HS-27A (cell line): ENCODE measurements around the gene POLR3H.
"Not testable (repeated sequence)": the region's sequence is repeated elsewhere in the genome, so short reads cannot be mapped to it uniquely, and the experiment has no call there.

Experiments used
- DNase-seq: peaks from one replicate; pipeline ENCODE4 v3.0.0-alpha.2; 2012; ENCODE audit warnings: low read depth, missing footprints

Gene POLR3H, protein sequence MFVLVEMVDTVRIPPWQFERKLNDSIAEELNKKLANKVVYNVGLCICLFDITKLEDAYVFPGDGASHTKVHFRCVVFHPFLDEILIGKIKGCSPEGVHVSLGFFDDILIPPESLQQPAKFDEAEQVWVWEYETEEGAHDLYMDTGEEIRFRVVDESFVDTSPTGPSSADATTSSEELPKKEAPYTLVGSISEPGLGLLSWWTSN

DNA sequence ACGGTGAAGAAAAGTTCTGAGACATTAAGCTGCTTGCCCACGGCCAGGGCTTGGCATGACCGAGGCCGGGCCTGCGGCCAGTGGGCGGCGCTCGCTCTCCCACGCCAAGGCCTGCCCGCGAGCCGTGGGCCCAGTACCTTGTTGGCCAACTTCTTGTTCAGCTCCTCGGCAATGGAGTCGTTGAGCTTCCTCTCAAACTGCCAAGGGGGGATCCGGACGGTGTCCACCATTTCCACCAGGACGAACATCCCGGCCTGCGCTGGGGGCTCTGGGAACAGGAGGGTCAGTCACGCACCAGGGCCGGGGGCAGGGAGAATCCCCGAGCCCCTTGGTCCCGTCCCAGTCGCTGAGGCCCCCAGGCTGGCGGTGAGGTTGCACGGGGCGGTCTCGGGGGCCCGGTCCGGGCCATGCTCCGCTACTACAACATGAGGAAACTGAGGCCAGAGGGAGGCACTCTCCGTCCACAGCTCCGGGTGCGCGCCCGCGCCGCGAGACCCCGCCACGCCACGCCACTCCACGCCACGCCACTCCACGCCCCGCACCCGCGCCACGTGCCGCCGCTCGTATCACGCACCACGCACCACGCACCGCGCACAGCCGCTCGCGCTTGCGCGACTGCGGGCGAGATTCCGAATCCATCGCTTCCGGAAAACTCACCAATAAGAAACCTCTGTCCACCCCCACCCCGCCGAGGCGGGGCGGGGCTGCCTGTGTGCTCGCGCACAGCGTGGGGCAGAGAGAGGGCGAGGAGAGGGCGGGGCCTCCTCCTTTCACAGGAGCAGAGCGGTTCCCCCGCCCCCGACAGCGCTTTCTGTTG lies at the start of gene POLR3H:
TSS of gene POLR3H (minus strand) at position 617 of the 817 bp plus-strand sequence. CDS start at position 248, 369 bp downstream.
- DNase-seq: peak; percentile 71

DNA sequence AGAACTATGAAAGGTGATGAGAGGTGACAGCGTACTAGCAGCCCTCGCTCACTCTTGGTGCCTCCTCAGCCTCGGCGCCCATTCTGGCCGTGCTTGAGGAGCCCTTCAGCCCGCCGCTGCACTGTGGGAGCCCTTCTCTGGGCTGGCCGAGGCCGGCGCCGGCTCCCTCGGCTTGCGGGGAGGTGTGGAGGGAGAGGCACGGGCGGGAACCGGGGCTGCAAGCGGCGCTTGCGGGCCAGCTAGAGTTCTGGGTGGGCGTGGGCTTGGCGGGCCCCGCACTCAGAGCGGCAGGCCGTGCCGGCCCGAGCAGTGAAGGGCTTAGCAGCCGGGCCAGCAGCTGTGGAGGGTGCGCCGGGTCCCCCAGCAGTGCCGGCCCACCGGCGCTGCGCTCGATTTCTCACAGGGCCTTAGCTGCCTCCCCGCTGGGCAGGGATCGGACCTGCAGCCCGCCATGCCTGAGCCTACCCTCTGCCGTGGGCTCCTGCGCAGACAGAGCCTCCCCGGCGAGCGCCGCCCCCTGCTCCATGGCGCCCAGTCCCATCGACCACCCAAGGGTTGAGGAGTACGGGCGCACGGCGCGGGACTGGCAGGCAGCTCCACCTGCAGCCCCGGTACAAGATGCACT lies 49.2 kb upstream of the POLR3H start:
- DNase-seq: not testable (repeated sequence)

DNA sequence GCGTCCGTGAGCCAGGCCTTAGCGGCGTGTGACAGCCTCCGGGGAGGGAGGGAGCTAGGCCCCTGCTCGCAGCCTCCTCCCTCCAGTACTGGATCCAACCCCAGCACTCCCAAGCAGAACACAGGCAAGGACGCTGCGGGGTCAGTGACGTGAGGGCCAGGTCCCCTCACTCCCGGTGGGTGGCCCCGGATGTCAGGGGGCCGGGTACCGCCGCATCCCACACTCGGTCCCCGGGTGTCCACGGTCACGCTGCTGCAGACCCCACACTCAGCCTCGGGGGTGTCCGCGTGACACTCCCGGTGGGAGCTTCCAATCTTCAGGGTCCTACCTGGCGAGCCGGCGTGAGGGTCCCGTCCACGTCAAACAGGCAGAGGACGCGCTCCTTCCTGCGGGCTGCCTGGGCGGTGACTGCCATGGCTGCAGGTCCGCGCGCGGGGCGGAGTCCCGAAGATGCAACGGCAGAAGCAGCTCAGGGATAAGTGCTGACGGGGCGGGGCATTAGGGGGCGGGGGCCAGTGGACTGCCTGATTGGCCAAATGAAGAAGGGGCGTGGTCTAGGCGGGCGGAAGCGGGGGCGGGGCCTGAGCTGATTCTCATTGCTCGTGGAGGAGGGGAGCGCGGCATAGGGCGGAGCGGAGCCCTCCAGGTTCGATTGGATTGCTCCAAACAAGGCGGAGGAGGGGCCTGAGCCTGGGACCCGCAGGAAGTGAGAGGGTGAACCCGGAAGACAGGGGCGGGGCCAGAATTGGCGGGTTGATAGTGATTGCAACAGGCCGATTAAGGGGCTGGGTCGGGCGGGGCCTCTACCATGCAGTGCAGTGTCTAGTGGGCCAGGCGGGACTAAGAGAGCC lies 45.3 kb upstream of the POLR3H start, which contains the start of gene PMM1:
TSS of gene PMM1 (minus strand) at position 450 of the 851 bp plus-strand sequence. CDS start at position 415, 35 bp downstream.
- peak; percentile 97 for DNase-seq

DNA sequence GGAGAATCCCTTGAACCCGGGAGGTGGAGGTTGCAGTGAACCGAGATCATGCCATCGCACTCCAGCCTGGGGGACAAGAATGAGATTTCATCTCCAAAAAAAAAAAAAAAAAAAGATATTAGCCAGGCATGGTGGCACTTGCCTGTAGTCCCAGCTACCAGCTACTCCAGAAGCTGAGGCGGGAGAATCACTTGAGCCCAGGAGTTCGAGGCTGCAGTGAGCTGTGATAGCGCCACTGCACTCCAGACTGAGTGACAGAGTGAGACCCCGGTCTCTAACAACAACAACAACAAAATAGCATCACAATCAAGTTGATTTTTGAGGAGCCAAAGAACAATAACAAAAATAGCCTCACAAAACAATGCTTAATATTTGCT lies 43.1 kb upstream of the POLR3H start:
- DNase-seq: no peak

DNA sequence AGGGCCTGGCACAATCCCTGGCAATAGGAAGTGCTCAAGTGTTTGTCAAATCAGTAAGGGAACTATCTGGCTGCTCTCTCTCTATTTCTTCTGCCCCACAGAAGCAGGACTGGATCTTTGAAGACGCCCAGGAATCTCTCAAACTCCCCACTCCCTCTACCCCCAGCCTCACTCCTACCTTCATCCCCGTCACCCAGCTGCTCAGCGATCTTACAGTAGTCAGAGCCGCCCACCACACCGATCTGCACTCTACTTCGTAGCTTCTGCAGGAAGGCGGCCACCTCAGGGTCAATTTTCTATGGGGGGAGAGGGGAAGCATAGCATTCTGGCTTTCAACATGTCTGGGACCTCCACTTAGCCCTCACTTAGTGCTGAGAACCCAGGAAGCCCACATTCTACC lies 41.6 kb upstream of the POLR3H start:
- DNase-seq: no peak

DNA sequence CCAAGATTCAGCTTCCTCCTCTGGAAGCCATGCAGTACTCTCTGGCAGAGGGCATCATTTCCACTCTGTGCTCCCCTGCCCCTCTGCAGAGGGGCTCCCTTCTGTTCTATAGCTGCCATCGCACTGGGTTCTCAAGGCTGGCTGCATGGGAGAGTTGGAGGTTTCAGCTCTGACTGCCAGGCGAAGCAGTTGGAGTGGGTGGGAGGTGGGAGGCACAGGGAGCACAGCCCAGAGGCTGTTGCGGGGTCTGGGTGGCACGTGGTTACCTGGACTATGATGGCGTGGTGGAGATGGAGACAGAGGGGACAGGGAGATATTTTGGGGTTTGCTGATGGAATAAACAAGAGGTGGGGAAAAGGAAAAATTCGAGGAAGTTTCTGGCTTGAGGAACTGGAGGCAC lies 40.6 kb upstream of the POLR3H start:
- no peak for DNase-seq

DNA sequence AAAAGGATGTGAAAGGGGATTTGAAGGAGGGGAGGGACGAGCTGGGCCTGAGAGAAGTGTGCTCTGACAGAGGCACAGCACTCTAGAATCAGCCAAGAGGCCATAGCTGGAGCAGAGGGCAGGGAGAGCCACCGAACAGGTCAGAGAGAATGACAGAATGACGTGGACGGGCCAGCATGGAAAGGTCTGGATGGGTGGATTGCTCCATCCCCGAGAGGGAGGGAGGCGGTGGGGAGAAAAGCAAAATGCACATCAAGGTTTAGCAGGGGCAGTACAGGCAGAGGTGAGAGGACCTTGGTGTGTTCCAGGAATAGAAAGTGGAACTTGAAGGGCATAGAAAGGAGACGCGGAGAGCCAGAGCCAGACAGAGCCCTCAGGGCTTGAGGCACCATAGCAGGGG lies 38.4 kb upstream of the POLR3H start:
- DNase-seq: no peak

DNA sequence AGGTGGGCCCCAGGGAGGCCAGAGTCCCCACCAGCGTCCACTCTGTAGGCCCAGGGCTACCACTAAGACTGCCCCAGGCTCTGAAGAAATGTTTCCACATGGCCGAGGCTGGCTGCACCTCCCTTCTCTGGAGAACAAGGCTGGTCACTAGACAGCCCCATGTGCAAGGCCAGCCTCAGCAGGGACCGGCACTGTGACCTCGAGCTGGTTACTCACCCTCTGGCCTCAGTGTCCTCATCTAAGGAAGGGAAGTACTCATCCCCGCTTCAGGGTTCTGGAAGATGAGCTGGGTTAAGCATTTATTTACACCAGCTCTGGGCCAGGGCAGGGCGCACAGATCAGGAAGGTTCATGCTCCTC lies 35.7 kb upstream of the POLR3H start:
- no peak for DNase-seq

DNA sequence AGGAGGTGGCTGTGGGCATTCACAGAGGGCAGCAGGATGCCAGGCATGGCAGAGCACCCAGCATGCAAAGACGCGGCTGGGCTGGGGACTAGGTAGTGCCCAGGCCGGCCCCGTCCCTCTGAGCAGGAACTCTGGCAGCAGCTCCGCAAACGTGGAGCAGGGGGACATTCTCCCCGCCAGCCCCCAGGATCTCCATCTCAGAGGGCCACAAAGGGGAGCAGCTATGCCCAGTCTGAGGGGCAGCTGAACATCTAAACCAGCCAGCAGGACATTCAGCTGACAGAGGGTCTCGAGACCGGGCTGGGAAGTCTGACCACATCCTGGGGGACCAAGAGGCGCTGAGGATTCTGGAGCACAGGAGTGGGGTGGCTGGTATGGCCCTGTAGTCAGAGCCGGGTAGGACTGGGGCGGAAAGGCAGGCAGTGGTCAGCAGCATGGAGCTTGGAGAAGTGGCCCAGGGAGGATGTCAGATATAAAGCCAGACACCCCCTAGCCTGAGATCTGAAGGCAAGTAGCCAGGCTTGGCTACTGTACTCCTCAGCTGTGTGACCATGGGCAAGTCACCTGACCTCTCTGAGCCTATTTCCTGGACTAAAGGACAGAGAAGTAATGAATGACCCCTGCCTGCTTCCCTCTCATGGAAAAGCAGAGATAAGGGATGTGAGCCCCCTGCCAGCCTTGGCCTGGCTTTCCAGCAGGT lies 35.2 kb upstream of the POLR3H start:
- DNase-seq: no peak

DNA sequence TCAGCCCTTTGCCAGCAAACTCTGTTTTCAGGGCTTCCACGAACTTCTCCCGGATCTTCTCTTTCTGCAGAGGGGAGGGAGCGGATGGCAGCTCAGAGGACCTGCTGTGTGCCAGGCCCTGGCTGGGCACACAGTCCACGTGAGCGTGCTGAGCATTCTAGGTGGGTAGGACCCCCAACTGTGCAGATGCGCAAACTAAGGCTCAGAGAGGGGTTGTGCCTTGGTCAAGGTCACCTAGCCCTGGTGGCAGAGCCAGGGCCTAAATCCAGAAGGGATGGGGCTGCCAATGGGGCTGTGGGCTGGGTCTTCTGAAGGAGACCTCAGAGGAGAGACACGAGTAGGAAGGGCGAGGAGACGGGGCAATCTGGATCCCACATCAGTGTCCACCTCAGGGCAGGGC lies 34.5 kb upstream of the POLR3H start:
- no peak for DNase-seq

DNA sequence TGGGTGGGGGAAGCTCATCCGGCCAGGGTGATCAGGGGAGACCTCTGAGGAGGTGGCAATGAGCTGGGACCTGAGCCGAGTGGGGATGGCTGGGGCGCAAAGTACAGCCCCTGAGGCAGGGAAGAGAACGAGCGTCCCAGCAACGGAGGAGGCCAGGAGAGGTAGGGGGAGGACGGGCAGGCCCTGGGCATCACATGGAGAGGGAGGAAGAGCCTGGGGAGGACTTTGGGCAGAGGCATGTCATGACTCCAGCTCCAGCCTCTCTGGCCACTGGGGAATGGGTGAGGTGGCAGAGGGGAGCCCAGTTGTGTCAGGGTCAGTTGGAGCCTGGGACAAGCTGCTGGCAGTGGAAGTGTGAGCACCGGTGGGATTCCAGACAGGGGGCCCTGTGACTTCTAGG lies 33.8 kb upstream of the POLR3H start:
- no peak for DNase-seq

DNA sequence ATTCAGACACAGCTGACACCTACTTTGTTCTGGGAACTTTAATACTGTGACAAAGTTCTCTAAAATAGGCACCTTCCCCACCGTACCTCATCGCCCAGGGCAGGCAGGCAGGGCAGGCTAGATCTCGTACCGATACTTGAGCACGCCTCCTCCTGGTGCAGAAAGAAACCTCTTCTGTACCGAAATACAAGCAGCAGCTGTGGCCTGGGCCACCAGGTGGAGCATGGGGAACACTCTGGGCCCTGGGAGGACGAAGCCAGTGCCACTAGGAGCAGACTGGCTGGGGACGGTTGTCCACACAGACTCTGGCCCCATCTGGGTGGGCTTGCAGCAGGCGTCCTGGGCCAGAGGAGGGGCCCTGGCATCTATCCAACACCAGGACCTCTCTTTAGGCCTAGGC lies 32.6 kb upstream of the POLR3H start:
- DNase-seq: no peak

DNA sequence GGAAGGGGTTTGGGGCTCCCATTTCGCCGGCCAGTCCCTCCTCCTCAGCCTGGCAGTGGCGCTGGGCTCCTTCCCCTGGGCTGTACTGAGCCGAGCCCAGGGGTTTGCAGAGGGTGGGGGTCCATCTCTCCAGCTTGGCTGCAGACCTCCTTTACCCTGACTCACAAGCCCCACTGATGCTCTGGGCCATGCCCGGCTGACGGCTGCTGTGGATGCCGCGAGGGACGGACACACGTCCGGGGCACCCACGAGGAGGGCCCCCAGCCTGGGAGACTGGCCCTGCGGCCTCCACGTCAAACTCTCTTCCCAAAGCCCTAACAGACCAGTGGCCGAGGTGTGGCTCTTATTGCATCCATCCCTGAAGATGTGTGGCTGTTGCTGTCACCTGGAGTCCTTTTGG lies 31.3 kb upstream of the POLR3H start:
- DNase-seq: no peak

DNA sequence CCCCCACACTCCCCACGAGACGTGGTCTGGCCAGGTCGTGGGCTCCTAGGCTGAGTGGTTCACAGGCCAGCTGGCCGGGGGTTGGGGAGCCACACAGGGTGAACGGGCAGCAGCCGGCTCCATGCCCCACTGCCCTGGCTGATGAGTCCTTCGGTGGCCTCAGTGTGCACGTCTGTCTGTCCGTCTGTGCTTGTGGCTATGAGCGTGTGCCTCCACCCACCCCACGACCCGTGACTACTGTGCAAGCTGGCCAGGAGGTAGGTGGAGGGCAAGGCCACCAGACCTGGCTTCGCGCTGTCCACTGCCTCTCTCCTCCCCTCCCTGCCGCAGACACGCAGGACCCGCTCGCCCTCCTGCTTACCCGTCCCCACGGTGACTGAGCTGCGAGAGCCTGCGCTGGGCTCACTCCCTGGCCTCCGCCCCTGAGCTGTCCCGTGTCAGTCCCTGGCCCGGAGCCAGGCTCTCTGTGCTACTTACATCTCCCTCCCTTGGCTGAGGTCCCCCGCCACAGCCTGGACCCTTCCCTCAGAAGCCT lies 30.6 kb upstream of the POLR3H start:
- no peak for DNase-seq

DNA sequence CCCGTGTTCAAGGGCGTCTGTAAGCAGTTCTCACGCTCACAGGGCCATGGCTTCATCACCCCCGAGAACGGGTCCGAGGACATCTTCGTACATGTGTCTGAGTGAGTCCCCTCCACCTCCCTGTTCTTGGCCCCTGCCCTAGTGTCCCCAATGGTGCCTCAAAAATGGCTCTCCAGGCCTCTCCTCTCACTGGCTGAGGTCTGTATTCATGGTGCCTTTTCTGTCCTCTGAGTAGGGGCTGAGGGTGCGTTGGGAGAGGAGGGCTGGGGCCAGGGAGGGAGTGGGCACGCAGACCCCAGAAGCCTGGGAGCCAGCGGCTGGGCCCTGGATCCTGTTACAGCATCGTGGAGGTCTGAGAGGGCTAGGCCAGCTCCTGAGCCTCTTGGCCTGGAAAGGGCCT lies 29.4 kb upstream of the POLR3H start:
- no peak for DNase-seq

DNA sequence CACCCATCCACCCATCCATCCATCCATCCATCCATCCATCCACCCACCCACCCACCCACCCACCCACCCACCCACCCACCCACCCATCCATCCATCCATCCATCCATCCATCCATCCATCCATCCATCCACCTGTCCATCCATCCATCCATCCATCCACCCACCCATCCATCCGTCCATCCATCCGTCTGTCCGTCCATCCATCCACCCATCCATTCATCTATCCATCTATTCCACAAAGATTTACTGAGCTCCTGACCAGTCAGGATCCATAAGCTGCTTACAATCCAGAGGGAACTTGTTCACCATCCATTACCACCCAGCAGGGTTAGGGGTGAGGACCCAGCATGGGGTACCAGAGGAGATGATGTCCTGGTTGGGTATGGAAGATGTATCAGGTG lies 28.0 kb upstream of the POLR3H start:
- DNase-seq: not testable (repeated sequence)

DNA sequence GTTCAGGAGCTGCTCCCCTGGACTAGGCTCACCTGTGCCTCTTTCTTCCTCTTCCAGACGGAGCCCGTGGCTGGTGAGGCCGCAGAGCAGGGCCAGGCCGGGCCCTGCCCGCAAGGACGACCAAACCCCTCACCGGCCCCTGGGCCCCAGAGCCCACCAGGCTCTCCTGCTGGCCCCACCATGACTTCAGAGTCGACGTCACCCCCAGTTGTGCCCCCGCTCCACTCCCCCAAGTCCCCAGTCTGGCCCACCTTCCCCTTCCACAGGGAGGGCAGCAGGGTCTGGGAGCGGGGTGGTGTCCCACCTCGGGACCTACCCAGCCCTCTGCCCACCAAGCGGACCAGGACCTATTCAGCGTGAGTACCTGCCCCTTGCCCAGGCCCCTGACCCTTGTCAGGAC lies 27.5 kb upstream of the POLR3H start:
- DNase-seq: no peak

DNA sequence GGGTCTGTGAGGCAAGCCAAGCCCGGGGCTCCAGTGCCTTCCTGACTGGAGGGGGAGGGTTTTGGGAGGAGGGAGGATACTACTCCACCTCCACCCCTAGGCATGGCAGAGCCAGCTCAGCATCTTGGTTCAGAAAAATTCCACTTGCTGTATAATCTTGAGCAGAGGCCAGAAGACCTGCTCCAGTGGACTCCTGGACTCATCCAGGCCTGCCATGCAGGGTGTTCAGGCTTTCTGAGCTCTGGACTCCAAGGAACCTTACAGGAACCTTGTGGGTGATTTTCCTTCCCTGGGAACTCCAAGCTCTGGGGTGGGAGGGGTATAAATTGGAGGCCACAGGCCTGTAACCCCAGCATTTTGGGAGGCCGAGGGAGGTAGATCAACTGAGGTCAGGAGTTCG lies 26.0 kb upstream of the POLR3H start:
- no peak for DNase-seq

DNA sequence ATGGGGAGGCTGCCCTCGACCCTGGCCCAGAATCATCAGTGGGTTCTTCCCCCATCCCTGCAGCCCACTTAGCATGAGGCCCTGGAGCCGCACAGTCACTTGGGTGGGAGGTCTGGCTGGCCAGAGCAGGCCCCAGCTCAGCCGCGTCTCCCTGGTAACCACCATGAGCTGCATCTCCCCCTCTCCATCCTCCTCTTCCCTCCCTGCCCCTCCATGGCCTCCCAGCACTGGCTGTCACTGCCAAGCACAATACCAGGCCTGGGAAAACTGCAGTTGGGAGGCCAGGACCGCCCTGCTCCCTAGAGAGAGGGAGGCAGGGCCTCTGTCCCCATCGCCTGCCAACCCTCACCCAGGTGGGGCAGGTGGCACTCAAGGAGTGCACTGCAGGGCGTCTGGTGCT lies 24.5 kb upstream of the POLR3H start:
- DNase-seq: no peak

DNA sequence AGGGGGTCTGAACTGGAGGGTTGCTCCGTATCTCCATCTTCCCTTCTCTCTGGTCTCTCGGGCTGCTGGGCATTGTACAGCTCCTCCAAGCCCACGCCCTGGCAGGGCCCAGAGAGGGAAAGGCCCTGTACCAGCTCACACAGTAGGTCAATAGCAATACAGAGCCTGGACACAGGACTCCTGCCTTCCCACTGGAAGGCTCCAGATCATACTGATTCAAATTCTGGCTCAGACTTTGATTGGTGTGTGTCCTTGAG lies 23.2 kb upstream of the POLR3H start:
- DNase-seq: no peak

DNA sequence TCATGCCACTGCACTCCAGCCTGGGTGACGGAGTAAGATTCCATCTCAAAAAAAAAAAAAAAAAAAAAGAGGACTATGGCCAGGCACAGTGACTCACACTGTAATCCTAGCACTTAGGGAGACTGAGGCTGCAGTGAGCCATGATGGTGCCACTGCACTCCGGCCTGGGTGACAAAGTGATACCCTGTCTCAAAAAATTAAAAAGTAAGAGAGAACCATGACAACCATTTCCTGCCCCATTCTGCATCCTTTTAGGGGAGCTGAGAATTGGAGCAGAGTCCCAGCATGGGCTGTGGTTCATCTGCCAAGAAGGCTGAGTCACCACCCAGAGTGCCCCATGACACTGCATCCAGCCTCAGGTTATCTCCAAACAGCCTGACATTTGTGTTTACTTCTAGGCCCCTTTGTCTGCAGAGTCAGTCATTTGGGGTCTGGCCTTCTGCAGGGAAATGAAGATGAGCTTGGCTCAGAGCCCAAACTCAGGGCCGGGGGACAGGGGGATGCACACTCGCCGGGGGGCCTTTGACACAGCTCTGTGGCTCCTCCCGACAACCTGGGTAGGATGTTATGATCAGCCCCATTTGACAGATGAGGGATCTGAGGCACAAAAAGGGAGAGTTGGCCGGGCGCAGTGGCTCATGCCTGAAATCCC lies 21.3 kb upstream of the POLR3H start:
- peak; percentile 71 for DNase-seq
